Measurements from ENCODE around the gene BORCS6. TPM values are rescaled to one million over a fixed set of nuclear protein-coding genes. Genes with fewer than 3 reads are reported as not detected.

BORCS6 gene
- total RNA-seq, result 10 to 100 TPM; 22.0 to 26.6 (median 25.0) TPM

GRCh38 chr17:8189711-8190477 lies at the start of gene BORCS6:
BORCS6 (minus strand) TSS chr17:8190180; CDS start chr17:8190140, 40 bp downstream.
- H3K4me3 ChIP-seq (ENCODE audit: low read depth, poor library complexity, severe bottlenecking), result peak within 1 kb of the TSS; percentile 85
- TF ChIP-seq CTCF (IDR thresholded peaks at IDR 0.05) (no peak), POLR2A (IDR thresholded peaks at IDR 0.05) (no peak)
- intact Hi-C loops (cut with DNase I; ENCODE audit: low total_unique reads), result no loop called here
- 0 to 1% methylated on average over 24 to 28 of the region's 70 CpGs for WGBS, 2 donors
- DNase-seq (ENCODE audit: low spot score in 2 of 2), result peak; percentile 98 to 99

GRCh38 chr17:8237886-8238285 lies 47.9 kb upstream of the BORCS6 start:
- TF ChIP-seq CTCF (IDR thresholded peaks at IDR 0.05), result no peak
- TF ChIP-seq POLR2A (IDR thresholded peaks at IDR 0.05), result no peak
- H3K4me3 ChIP-seq (ENCODE audit: low read depth, poor library complexity, severe bottlenecking), result no peak overlapping the region
- intact Hi-C loops (cut with DNase I; ENCODE audit: low total_unique reads), result loop anchor here (2.0 kb wide), 1 partner anchor 23 kb away; no protein-coding TSS in a partner anchor
- DNase-seq (ENCODE audit: low spot score in 2 of 2), result no peak
- 79 to 91% methylated on average over 4 of the region's 4 CpGs for WGBS, 2 donors

GRCh38 chr17:8237175-8237574 lies 47.2 kb upstream of the BORCS6 start:
- TF ChIP-seq POLR2A (IDR thresholded peaks at IDR 0.05) (no peak), CTCF (IDR thresholded peaks at IDR 0.05) (no peak)
- H3K4me3 ChIP-seq (ENCODE audit: low read depth, poor library complexity, severe bottlenecking), result no peak overlapping the region
- WGBS, 2 donors, result 91 to 94% methylated on average over 7 of the region's 7 CpGs
- intact Hi-C loops (cut with DNase I; ENCODE audit: low total_unique reads), result no loop called here
- DNase-seq (ENCODE audit: low spot score in 2 of 2), result no peak

- intact Hi-C loops (cut with DNase I; ENCODE audit: low total_unique reads), result no loop called here
- TF ChIP-seq POLR2A (IDR thresholded peaks at IDR 0.05) (no peak), CTCF (IDR thresholded peaks at IDR 0.05) (no peak)
- no peak overlapping the region for H3K4me3 ChIP-seq (ENCODE audit: low read depth, poor library complexity, severe bottlenecking)
- DNase-seq (ENCODE audit: low spot score in 2 of 2), result no peak
- WGBS, 2 donors, result 94 to 96% methylated on average over 7 of the region's 7 CpGs
These were observed 45.7 kb upstream of the BORCS6 start for GRCh38 chr17:8235676-8236075.

GRCh38 chr17:8234361-8235270 lies 44.6 kb upstream of the BORCS6 start:
- WGBS, 2 donors, result 89 to 93% methylated on average over 21 of the region's 21 CpGs

More at GRCh38 chr17:8234361-8235270, 44.6 kb upstream of the BORCS6 start:
- no peak overlapping the region for H3K4me3 ChIP-seq (ENCODE audit: low read depth, poor library complexity, severe bottlenecking)
- intact Hi-C loops (cut with DNase I; ENCODE audit: low total_unique reads), result no loop called here
- DNase-seq (ENCODE audit: low spot score in 2 of 2), result no peak
- TF ChIP-seq POLR2A (IDR thresholded peaks at IDR 0.05) (no peak), CTCF (IDR thresholded peaks at IDR 0.05) (no peak)
